HTR-8/SVneo (cell line): Measurements from ENCODE around the gene ADAM19.

Source experiments
- DNase-seq: peaks from one replicate; pipeline ENCODE4 v3.0.0; 2011; ENCODE audit warnings: low spot score, mixed read lengths; ENCODE audit not compliant: insufficient read length
- FAIRE-seq: peaks from 2 replicates; lab custom pipeline; 2011; peaks lifted over from hg19 to GRCh38; lab: Jason Lieb, UNC

Gene ADAM19

GRCh38 chr5:157520911-157521703 is 54.5 kb downstream of the ADAM19 start:
- FAIRE-seq (no peak), DNase-seq (no peak)

GRCh38 chr5:157519579-157520253 is 55.9 kb downstream of the ADAM19 start:
- DNase-seq, result no peak
- FAIRE-seq, result no peak

- DNase-seq, result no peak
- no peak for FAIRE-seq
Measured at GRCh38 chr5:157518963-157519362, 56.6 kb downstream of the ADAM19 start.

- FAIRE-seq, result peak; percentile 26
- peak; percentile 70 for DNase-seq
Measured at GRCh38 chr5:157516626-157517325, 58.8 kb downstream of the ADAM19 start.

- peak; percentile 81 for DNase-seq
- peak; percentile 38 for FAIRE-seq
Measured at GRCh38 chr5:157516006-157516405, 59.6 kb downstream of the ADAM19 start.

GRCh38 chr5:157514974-157515373 is 60.6 kb downstream of the ADAM19 start:
- no peak for DNase-seq
- FAIRE-seq, result no peak

GRCh38 chr5:157513182-157513581 is 62.4 kb downstream of the ADAM19 start:
- FAIRE-seq, result no peak
- no peak for DNase-seq

- DNase-seq, result peak; percentile 86
Measured at GRCh38 chr5:157511651-157512644, 63.6 kb downstream of the ADAM19 start.

GRCh38 chr5:157510682-157511081 is 64.9 kb downstream of the ADAM19 start:
- DNase-seq, result no peak
- FAIRE-seq, result no peak

More at GRCh38 chr5:157511651-157512644, 63.6 kb downstream of the ADAM19 start:
- peak; percentile 86 for FAIRE-seq

- FAIRE-seq (no peak), DNase-seq (no peak)
Measured at GRCh38 chr5:157509587-157509986, 66.0 kb downstream of the ADAM19 start.

GRCh38 chr5:157509093-157509492 is 66.5 kb downstream of the ADAM19 start:
- DNase-seq (no peak), FAIRE-seq (no peak)

- DNase-seq (no peak), FAIRE-seq (no peak)
Measured at GRCh38 chr5:157506981-157507780, 68.4 kb downstream of the ADAM19 start.

GRCh38 chr5:157506066-157506590 is 69.4 kb downstream of the ADAM19 start:
- FAIRE-seq (no peak), DNase-seq (no peak)

GRCh38 chr5:157505496-157505895 is 70.1 kb downstream of the ADAM19 start:
- no peak for DNase-seq
- no peak for FAIRE-seq

- no peak for DNase-seq
- FAIRE-seq, result no peak
Measured at GRCh38 chr5:157504053-157504452, 71.5 kb downstream of the ADAM19 start.

GRCh38 chr5:157502143-157502647 is 73.4 kb downstream of the ADAM19 start:
- no peak for DNase-seq
- no peak for FAIRE-seq

GRCh38 chr5:157497875-157498611 is 77.5 kb downstream of the ADAM19 start:
- FAIRE-seq (no peak), DNase-seq (no peak)

- DNase-seq (no peak), FAIRE-seq (no peak)
Measured at GRCh38 chr5:157496864-157497263, 78.7 kb downstream of the ADAM19 start.
